AG10803 (cell line): ENCODE data around the gene CAV1.

Source experiments
- DNase-seq: peaks from one replicate; pipeline ENCODE4 v3.0.0; 2010; ENCODE audit warnings: low read depth
- H3K4me3 ChIP-seq: 2 replicates; pipeline ENCODE4 v1.5.1; 2011; ENCODE audit warnings: mild to moderate bottlenecking, low read length, control low read depth
- TF ChIP-seq, protein P1 (sequence below): conservative IDR thresholded peaks from 2 replicates; pipeline ENCODE4 v1.5.1; 2011; ENCODE audit warnings: mild to moderate bottlenecking, low read length, control low read depth, inconsistent platforms

The CAV1 gene

DNA sequence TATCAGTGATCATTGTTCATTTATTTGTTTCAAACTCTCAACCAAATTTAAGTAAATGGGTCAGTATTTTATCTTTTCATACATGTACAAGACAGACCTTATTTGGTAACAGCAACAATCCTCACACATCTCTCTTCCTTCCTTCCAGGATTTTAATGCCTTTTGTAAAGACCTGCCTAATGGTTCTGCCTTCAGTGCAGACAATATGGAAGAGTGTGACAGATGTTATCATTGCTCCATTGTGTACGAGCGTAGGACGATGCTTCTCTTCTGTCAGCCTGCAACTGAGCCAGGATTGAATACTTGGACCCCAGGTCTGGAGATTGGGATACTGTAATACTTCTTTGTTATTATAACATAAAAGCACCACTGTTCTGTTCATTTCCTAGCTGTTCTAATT, 19.0 kb upstream of the CAV1 start:
- no peak overlapping the region for H3K4me3 ChIP-seq
- DNase-seq, result no peak
- TF ChIP-seq, protein P1, sequence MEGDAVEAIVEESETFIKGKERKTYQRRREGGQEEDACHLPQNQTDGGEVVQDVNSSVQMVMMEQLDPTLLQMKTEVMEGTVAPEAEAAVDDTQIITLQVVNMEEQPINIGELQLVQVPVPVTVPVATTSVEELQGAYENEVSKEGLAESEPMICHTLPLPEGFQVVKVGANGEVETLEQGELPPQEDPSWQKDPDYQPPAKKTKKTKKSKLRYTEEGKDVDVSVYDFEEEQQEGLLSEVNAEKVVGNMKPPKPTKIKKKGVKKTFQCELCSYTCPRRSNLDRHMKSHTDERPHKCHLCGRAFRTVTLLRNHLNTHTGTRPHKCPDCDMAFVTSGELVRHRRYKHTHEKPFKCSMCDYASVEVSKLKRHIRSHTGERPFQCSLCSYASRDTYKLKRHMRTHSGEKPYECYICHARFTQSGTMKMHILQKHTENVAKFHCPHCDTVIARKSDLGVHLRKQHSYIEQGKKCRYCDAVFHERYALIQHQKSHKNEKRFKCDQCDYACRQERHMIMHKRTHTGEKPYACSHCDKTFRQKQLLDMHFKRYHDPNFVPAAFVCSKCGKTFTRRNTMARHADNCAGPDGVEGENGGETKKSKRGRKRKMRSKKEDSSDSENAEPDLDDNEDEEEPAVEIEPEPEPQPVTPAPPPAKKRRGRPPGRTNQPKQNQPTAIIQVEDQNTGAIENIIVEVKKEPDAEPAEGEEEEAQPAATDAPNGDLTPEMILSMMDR, result no peak

GRCh38 chr7:116509982-116510579, 14.8 kb upstream of the CAV1 start:
- TF ChIP-seq, protein P1, result no peak
- H3K4me3 ChIP-seq, result no peak overlapping the region
- DNase-seq, result peak; percentile 40

- TF ChIP-seq, protein P1, result no peak
- DNase-seq, result no peak
- no peak overlapping the region for H3K4me3 ChIP-seq
Observed at GRCh38 chr7:116510795-116511194, 14.0 kb upstream of the CAV1 start.

GRCh38 chr7:116511552-116512519, 13.0 kb upstream of the CAV1 start:
- TF ChIP-seq, protein P1, result no peak
- H3K4me3 ChIP-seq, result peak overlapping the region; percentile 39
- DNase-seq, result peak; percentile 23

DNA sequence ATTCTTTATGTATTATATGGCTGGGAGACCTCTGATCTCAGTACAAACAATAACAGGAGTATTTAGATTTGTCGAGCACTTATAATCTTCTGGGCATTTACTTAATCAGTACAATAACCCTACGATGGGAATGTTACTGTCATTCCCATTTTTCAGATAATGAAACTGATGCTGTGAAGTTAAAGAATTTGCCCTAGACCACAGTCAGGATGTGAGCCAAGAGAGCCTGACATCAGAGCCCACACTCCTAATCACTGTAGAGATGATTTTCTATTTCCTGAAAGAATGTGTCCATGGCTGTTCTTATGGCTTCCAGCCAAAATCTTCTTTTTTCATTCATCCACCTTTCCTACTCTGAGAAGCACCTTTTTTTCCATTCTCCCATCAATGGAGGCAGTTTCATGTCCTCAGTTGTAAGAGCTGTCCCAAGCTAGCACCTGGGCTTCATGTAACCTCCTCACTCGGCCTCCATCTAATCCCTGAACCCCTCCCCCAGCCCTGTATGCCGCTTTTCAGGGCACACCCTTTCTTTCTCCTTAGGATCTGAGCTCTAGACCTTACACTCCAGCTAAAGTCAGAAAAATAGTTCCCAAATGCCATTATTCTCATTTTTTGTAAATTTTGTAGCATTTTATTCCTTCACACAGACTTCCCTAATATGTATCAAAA, 12.2 kb upstream of the CAV1 start:
- peak; percentile 42 for DNase-seq
- peak overlapping the region; percentile 39; the same call in 1 of the 2 replicates for H3K4me3 ChIP-seq
- TF ChIP-seq, protein P1, result no peak

- no peak overlapping the region for H3K4me3 ChIP-seq
- DNase-seq, result no peak
- TF ChIP-seq, protein P1, result no peak
Observed at GRCh38 chr7:116515584-116515983, 9.3 kb upstream of the CAV1 start.
